Measurements from ENCODE around the gene CPEB4. TPM values are rescaled to one million over a fixed set of nuclear protein-coding genes. Genes with fewer than 3 reads are reported as not detected.

CPEB4 gene
- total and polyA plus RNA-seq, 2 experiments from 2014 or later = 5.9 to 10.2 TPM

GRCh38 chr5:173968154-173968797 is 80.1 kb downstream of the CPEB4 start:
- H4K20me1 ChIP-seq (replicated peaks; ENCODE audit: insufficient read depth) = no peaks in the 10 kb centered on the region
- H3K4me2 ChIP-seq = no peak overlapping the region
- H3K27ac ChIP-seq (ENCODE audit: low read depth) = no peak overlapping the region
- H3K36me3 ChIP-seq (ENCODE audit: insufficient read depth) = no peaks in the 10 kb centered on the region
- H3K4me3 Mint-ChIP-seq = no peak overlapping the region
- no peak overlapping the region for H2AFZ ChIP-seq
- ATAC-seq (peak; percentile 34), DNase-seq (ENCODE audit: low spot score) (peak; percentile 77)
- no peak overlapping the region for H3K4me3 ChIP-seq
- H3K4me1 ChIP-seq (ENCODE audit: insufficient read depth) = peaks cover 66% of the 10 kb centered on the region
- peaks cover 7% of the 10 kb centered on the region; the same call in 2 of the 3 replicates for H3K9me3 Mint-ChIP-seq
- no peaks in the 10 kb centered on the region for H3K9me2 ChIP-seq (ENCODE audit: insufficient read depth)
- no peaks in the 10 kb centered on the region for H3K79me2 ChIP-seq (replicated peaks; ENCODE audit: insufficient read depth)
- no peak overlapping the region for H3K27ac Mint-ChIP-seq
- peaks cover 5% of the 10 kb centered on the region for H3K36me3 Mint-ChIP-seq (ENCODE audit: low read depth)
- H3K4me1 Mint-ChIP-seq = peaks cover 64% of the 10 kb centered on the region
- H3F3A ChIP-seq (replicated peaks; ENCODE audit: low read depth) = peaks cover 9% of the 10 kb centered on the region; the same call in 1 of the 2 replicates
- peaks cover 11% of the 10 kb centered on the region for H3K27me3 Mint-ChIP-seq (ENCODE audit: insufficient read depth, low read depth, poor library complexity)
- TF ChIP-seq, protein P1, sequence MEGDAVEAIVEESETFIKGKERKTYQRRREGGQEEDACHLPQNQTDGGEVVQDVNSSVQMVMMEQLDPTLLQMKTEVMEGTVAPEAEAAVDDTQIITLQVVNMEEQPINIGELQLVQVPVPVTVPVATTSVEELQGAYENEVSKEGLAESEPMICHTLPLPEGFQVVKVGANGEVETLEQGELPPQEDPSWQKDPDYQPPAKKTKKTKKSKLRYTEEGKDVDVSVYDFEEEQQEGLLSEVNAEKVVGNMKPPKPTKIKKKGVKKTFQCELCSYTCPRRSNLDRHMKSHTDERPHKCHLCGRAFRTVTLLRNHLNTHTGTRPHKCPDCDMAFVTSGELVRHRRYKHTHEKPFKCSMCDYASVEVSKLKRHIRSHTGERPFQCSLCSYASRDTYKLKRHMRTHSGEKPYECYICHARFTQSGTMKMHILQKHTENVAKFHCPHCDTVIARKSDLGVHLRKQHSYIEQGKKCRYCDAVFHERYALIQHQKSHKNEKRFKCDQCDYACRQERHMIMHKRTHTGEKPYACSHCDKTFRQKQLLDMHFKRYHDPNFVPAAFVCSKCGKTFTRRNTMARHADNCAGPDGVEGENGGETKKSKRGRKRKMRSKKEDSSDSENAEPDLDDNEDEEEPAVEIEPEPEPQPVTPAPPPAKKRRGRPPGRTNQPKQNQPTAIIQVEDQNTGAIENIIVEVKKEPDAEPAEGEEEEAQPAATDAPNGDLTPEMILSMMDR (conservative IDR thresholded peaks at IDR 0.05; ENCODE audit: low read depth in 2 of 2) = no peak
- TF ChIP-seq STAT1 (IDR thresholded peaks at IDR 0.05; ENCODE audit: unreplicated experiment) = no peak
- no peak for TF ChIP-seq EZH2 (IDR thresholded peaks at IDR 0.05; ENCODE audit: low read depth, unreplicated experiment)
- TF ChIP-seq, protein P2, sequence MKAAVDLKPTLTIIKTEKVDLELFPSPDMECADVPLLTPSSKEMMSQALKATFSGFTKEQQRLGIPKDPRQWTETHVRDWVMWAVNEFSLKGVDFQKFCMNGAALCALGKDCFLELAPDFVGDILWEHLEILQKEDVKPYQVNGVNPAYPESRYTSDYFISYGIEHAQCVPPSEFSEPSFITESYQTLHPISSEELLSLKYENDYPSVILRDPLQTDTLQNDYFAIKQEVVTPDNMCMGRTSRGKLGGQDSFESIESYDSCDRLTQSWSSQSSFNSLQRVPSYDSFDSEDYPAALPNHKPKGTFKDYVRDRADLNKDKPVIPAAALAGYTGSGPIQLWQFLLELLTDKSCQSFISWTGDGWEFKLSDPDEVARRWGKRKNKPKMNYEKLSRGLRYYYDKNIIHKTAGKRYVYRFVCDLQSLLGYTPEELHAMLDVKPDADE (IDR thresholded peaks at IDR 0.05) = no peak
- TF ChIP-seq ZNF331 (CRISPR knock-in tag; IDR thresholded peaks at IDR 0.05; ENCODE audit: low read depth) = no peak
- TF ChIP-seq CREB1 (CRISPR knock-in tag; IDR thresholded peaks at IDR 0.05; ENCODE audit: low read depth) = no peak
- TF ChIP-seq EZH2phosphoT487 (IDR thresholded peaks at IDR 0.05; ENCODE audit: unreplicated experiment) = no peak
- TF ChIP-seq ZNF462 (CRISPR knock-in tag; IDR thresholded peaks at IDR 0.05) = no peak
- no peak for TF ChIP-seq ZNF114 (CRISPR knock-in tag; IDR thresholded peaks at IDR 0.05)
- no peak for TF ChIP-seq POLR2AphosphoS5 (IDR thresholded peaks at IDR 0.05; ENCODE audit: low read depth)
- TF ChIP-seq NANOG (IDR thresholded peaks at IDR 0.05; ENCODE audit: borderline replicate concordance) = no peak
- no peak for TF ChIP-seq JUNB (IDR thresholded peaks at IDR 0.05; ENCODE audit: unreplicated experiment)
- TF ChIP-seq, protein P3, sequence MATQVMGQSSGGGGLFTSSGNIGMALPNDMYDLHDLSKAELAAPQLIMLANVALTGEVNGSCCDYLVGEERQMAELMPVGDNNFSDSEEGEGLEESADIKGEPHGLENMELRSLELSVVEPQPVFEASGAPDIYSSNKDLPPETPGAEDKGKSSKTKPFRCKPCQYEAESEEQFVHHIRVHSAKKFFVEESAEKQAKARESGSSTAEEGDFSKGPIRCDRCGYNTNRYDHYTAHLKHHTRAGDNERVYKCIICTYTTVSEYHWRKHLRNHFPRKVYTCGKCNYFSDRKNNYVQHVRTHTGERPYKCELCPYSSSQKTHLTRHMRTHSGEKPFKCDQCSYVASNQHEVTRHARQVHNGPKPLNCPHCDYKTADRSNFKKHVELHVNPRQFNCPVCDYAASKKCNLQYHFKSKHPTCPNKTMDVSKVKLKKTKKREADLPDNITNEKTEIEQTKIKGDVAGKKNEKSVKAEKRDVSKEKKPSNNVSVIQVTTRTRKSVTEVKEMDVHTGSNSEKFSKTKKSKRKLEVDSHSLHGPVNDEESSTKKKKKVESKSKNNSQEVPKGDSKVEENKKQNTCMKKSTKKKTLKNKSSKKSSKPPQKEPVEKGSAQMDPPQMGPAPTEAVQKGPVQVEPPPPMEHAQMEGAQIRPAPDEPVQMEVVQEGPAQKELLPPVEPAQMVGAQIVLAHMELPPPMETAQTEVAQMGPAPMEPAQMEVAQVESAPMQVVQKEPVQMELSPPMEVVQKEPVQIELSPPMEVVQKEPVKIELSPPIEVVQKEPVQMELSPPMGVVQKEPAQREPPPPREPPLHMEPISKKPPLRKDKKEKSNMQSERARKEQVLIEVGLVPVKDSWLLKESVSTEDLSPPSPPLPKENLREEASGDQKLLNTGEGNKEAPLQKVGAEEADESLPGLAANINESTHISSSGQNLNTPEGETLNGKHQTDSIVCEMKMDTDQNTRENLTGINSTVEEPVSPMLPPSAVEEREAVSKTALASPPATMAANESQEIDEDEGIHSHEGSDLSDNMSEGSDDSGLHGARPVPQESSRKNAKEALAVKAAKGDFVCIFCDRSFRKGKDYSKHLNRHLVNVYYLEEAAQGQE (IDR thresholded peaks at IDR 0.05; ENCODE audit: unreplicated experiment) = no peak
- H3K27me3 ChIP-seq (ENCODE audit: insufficient read depth) = no peaks in the 10 kb centered on the region
